Measurements from ENCODE around the gene NSMCE3. TPM values are rescaled to one million over a fixed set of nuclear protein-coding genes. Genes with fewer than 3 reads are reported as not detected.

The NSMCE3 gene
- total and polyA plus RNA-seq, 4 donors = 2.3 to 3.3 (median 2.8) TPM

- Histone ChIP-seq H3K4me3 (ENCODE audit: low read depth in 1 of 3, low read length in 3 of 3) (no peak overlapping the region), H3K9me3 (ENCODE audit: control insufficient read depth in 4 of 4, low read length in 3 of 4) (no peaks in the 10 kb centered on the region), H3K27ac (ENCODE audit: low read depth in 1 of 2, low read length in 2 of 2) (no peak overlapping the region), H3K27me3 (ENCODE audit: control insufficient read depth in 4 of 4, insufficient read depth in 4 of 4, low read length in 3 of 4) (peaks cover 0 to 3% (median 0%) of the 10 kb centered on the region in 4 donors), H3K9ac (ENCODE audit: low read depth in 1 of 2, low read length in 2 of 2) (no peak overlapping the region), H3K36me3 (ENCODE audit: control insufficient read depth in 4 of 4, insufficient read depth in 3 of 4, low read depth in 1 of 4, low read length in 3 of 4) (no peaks in the 10 kb centered on the region), H3K4me1 (ENCODE audit: control insufficient read depth in 4 of 4, insufficient read depth in 4 of 4, low read length in 3 of 4) (no peaks in the 10 kb centered on the region)
- TF ChIP-seq HNF4A (conservative IDR thresholded peaks at IDR 0.05) (no peak), JUND (IDR thresholded peaks at IDR 0.05) (no peak), YY1 (IDR thresholded peaks at IDR 0.05) (no peak), GABPA (IDR thresholded peaks at IDR 0.05 in 1 of 2, conservative IDR thresholded peaks at IDR 0.05 in 1 of 2) (no peak), MAX (IDR thresholded peaks at IDR 0.05) (no peak), FOXA1 (IDR thresholded peaks at IDR 0.05) (no peak), EGR1 (IDR thresholded peaks at IDR 0.05; ENCODE audit: low read depth in 2 of 2) (no peak), FOXA2 (IDR thresholded peaks at IDR 0.05) (no peak), TAF1 (conservative IDR thresholded peaks at IDR 0.05) (no peak), REST (IDR thresholded peaks at IDR 0.05) (no peak), NR2F2 (IDR thresholded peaks at IDR 0.05) (no peak), CTCF (IDR thresholded peaks at IDR 0.05; ENCODE audit: low read depth, low read length, missing input control) (no peak), HNF4G (IDR thresholded peaks at IDR 0.05) (no peak), RAD21 (IDR thresholded peaks at IDR 0.05) (no peak), RXRA (IDR thresholded peaks at IDR 0.05) (no peak), SP1 (IDR thresholded peaks at IDR 0.05) (no peak)
- TF ChIP-seq, protein P1, sequence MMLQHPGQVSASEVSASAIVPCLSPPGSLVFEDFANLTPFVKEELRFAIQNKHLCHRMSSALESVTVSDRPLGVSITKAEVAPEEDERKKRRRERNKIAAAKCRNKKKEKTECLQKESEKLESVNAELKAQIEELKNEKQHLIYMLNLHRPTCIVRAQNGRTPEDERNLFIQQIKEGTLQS (IDR thresholded peaks at IDR 0.05) = no peak
- TF ChIP-seq, protein P2, sequence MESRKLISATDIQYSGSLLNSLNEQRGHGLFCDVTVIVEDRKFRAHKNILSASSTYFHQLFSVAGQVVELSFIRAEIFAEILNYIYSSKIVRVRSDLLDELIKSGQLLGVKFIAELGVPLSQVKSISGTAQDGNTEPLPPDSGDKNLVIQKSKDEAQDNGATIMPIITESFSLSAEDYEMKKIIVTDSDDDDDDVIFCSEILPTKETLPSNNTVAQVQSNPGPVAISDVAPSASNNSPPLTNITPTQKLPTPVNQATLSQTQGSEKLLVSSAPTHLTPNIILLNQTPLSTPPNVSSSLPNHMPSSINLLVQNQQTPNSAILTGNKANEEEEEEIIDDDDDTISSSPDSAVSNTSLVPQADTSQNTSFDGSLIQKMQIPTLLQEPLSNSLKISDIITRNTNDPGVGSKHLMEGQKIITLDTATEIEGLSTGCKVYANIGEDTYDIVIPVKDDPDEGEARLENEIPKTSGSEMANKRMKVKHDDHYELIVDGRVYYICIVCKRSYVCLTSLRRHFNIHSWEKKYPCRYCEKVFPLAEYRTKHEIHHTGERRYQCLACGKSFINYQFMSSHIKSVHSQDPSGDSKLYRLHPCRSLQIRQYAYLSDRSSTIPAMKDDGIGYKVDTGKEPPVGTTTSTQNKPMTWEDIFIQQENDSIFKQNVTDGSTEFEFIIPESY (IDR thresholded peaks at IDR 0.05) = no peak
- WGBS = 81% methylated on average over 2 of the region's 2 CpGs
- no peak for DNase-seq (ENCODE audit: low spot score)
Measured at GRCh38 chr15:29312387-29312786, 42.8 kb upstream of the NSMCE3 start.
